ENCODE data around the gene ZMYND8.

GRCh38 chr20:47233333-47234188 lies 122.9 kb downstream of the ZMYND8 start:
- TF ChIP-seq GATA3 (IDR thresholded peaks at IDR 0.05; ENCODE audit: low read depth, low read length), result no peak
- TF ChIP-seq GATA2 (IDR thresholded peaks at IDR 0.05; ENCODE audit: low read depth, low read length), result no peak

Data from SH-SY5Y (cell line).